T47D (cell line): ENCODE measurements around the gene GPBP1L1.
"Not testable (repeated sequence)": the region's sequence is repeated elsewhere in the genome, so short reads cannot be mapped to it uniquely, and the experiment has no call there.

Source experiments
- DNase-seq, 2 experiments: peaks; one replicate each; pipeline versions ENCODE4 v3.0.0 to v3.0.0-alpha.2; 2011 to 2012; ENCODE audit warnings: low read depth in 1 of 2, low spot score in 1 of 2
- JUND ChIP-seq: IDR thresholded peaks from 2 replicates; pipeline ENCODE4 v1.6.1; 2012; ENCODE audit warnings: low read depth
- in situ Hi-C: cut with HindIII; loops from 2 replicates; pipeline ENCODE4 v1.10.0; 2016; ENCODE audit warnings: low sequenced_read_pairs, low pct_unique_long_range_greater_than_20kb

The GPBP1L1 gene

DNA sequence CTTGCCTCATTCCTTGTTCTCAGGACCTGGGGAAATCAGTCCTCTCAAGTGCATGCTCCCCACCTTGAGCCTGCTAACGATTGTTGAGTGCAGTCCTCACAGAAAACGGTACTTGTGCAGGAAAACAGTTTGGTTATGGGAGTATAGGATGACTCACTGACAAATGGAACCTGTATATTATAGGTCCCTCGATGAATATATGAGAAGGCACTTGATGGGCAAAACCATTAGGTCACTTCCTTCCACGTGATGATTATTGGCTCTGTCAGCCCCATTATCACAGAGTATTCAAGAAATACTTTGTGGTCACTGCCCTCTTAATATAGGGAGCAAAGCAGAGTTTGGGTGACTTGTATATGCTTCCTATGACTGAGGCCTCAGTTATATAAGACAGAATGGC is 68.7 kb downstream of the GPBP1L1 start:
- in situ Hi-C loops: no loop called here
- DNase-seq: no peak
- TF ChIP-seq JUND: no peak

- in situ Hi-C loops: no loop called here
- DNase-seq: no peak
- TF ChIP-seq JUND: no peak
Observed at GRCh38 chr1:45615885-45616284, 70.4 kb downstream of the GPBP1L1 start.

- in situ Hi-C loops: no loop called here
- TF ChIP-seq JUND: no peak
- DNase-seq: peak in 1 of 2 experiments; percentile 22
Observed at GRCh38 chr1:45612941-45613579, 73.3 kb downstream of the GPBP1L1 start.

GRCh38 chr1:45610589-45611226 is 75.6 kb downstream of the GPBP1L1 start:
- in situ Hi-C loops: no loop called here

DNA sequence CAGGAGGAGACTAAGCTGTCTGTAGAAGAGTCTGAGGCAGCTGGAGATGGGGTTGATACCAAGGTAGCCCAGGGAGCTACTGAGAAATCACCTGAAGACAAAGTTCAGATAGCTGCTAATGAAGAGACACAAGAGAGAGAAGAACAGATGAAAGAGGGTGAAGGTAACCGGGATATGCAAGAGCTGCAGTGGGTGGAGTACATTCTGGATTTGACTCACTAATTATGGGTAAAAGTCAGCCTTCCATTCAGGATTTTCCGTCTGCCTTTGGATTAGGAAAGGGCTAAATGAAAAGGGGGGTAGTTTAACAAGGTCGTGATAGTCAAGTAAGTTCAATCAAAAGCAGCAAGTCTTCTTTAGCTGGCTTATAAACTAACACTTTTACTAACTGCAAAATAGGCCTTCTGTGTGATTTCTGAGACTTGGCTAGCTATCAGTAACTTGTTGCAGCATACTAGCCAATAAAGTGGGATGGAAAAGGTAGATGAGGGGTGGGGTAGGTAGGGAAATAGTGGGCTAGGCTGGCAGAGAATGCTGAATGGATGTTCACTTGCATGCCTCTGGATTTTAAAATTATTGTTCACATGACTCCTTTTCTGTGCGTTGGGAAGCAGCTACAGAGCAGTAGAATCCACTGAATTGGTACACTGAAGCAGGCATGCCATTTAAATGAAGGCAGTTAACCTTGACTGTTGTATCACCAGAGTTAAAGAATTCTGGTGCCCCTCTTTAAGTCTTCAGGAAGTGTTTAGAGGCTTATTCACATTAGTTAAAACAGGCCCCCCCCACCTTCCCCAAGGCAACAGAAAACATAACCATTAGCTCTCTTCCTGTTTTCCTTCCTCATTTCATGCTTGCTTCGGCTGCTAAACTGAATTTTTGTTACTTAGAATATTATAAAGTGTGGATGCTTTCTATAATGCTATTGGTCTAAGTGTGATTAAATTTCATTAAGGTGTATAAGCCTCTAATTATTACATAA is 77.9 kb downstream of the GPBP1L1 start:
- no peak for TF ChIP-seq JUND
- no peak for DNase-seq

More at GRCh38 chr1:45610589-45611226, 75.6 kb downstream of the GPBP1L1 start:
- DNase-seq: no peak
- TF ChIP-seq JUND: no peak

DNA sequence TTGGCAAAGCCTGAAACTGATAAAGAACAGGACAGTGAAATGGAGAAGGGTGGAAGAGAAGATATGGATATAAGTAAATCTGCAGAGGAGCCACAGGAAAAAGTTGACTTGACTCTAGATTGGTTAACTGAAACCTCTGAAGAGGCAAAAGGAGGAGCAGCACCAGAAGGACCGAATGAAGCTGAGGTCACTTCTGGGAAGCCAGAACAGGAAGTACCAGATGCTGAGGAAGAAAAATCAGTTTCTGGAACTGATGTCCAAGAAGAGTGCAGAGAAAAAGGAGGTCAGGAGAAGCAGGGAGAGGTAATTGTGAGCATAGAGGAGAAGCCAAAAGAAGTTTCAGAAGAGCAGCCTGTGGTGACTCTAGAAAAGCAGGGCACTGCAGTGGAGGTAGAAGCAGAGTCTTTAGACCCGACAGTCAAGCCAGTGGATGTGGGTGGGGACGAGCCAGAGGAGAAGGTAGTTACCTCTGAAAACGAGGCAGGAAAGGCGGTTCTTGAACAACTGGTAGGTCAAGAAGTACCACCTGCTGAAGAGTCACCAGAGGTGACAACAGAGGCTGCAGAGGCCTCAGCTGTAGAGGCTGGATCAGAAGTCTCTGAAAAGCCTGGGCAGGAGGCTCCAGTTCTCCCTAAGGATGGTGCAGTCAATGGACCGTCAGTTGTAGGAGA is 78.8 kb downstream of the GPBP1L1 start:
- no peak for DNase-seq
- TF ChIP-seq JUND: no peak
- in situ Hi-C loops: no loop called here

More for the DNA sequence above, 77.9 kb downstream of the GPBP1L1 start:
- in situ Hi-C loops: no loop called here

DNA sequence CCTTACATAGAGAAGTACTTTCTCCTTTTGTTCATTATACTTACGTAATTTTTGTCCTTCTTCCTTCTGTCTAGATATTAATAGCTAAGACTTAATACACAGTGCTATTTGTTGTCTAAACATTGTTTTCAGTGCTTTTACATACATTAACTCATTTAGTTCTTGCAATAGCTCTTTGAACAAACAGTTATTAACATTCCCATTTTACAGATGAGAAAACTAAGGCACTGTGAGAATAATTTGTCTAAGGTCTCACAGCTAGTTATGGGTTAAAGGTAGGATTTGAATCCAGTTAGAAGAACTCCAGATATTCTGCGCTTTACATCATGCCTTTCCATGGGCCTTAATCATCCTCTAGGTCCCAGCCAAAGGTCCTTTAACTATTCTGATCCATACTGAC is 82.1 kb downstream of the GPBP1L1 start:
- no peak for DNase-seq
- no peak for TF ChIP-seq JUND
- in situ Hi-C loops: no loop called here

- in situ Hi-C loops, DNase-seq: not testable (repeated sequence)
Observed at GRCh38 chr1:45596765-45597164, 89.6 kb downstream of the GPBP1L1 start.

GRCh38 chr1:45594412-45594811 is 91.9 kb downstream of the GPBP1L1 start:
- in situ Hi-C loops: no loop called here
- TF ChIP-seq JUND: no peak
- DNase-seq: no peak

GRCh38 chr1:45589861-45590260 is 96.5 kb downstream of the GPBP1L1 start:
- TF ChIP-seq JUND: no peak
- in situ Hi-C loops: no loop called here
- no peak for DNase-seq

- no peak for TF ChIP-seq JUND
- in situ Hi-C loops: no loop called here
- no peak for DNase-seq
Observed at GRCh38 chr1:45586769-45587168, 99.6 kb downstream of the GPBP1L1 start.

GRCh38 chr1:45585496-45586075 is 100.7 kb downstream of the GPBP1L1 start:
- TF ChIP-seq JUND: no peak
- in situ Hi-C loops: no loop called here

GRCh38 chr1:45585110-45585426 is 101.3 kb downstream of the GPBP1L1 start:
- in situ Hi-C loops: no loop called here
- DNase-seq: no peak
- TF ChIP-seq JUND: no peak

More at GRCh38 chr1:45585496-45586075, 100.7 kb downstream of the GPBP1L1 start:
- DNase-seq: no peak
